WTC11 (cell line): Measurements from ENCODE around the gene GATB.

Experiments
- CBFB ChIP-seq: sonication (generic); formaldehyde crosslinking; IDR thresholded peaks from 2 replicates; pipeline ENCODE4 v1.8.1; 2022; ENCODE audit warnings: mild to moderate bottlenecking, low read depth, missing genetic modification reagents
- TF ChIP-seq, protein P1 (sequence below): sonication (generic); formaldehyde crosslinking; conservative IDR thresholded peaks from 2 replicates; pipeline ENCODE4 v1.8.1; 2022; ENCODE audit warnings: mild to moderate bottlenecking, missing genetic modification reagents
- TF ChIP-seq, protein P2 (sequence below): sonication (generic); formaldehyde crosslinking; IDR thresholded peaks from 2 replicates; pipeline ENCODE4 v1.8.0; 2023; ENCODE audit warnings: missing genetic modification reagents
- TF ChIP-seq, protein P3 (sequence below): sonication (generic); formaldehyde crosslinking; IDR thresholded peaks from 2 replicates; pipeline ENCODE4 v1.8.1; 2023; ENCODE audit warnings: mild to moderate bottlenecking, missing genetic modification reagents, moderate library complexity

DNA sequence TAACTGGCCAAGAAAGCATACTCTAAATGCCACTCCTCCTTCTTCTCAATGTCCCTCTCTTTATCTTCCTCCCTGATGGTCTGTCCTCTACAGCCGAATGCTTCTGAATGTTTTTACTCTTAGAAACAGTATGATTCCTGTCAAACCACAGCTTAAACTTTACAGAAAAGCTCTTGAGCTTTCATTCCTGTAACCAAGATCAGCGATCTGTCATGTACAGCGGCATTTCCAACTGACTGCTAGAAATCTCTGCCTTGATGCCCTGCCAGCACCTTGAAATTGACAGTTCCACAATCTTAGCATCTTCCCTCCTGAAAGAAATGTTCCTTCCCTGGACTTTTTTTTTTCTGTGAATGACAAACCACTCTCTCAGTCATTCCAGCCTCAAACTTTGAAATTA lies 11.5 kb upstream of the GATB start:
- TF ChIP-seq CBFB (CRISPR knock-in tag): no peak
- TF ChIP-seq, protein P1, sequence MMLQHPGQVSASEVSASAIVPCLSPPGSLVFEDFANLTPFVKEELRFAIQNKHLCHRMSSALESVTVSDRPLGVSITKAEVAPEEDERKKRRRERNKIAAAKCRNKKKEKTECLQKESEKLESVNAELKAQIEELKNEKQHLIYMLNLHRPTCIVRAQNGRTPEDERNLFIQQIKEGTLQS (CRISPR knock-in tag): no peak
- TF ChIP-seq, protein P2, sequence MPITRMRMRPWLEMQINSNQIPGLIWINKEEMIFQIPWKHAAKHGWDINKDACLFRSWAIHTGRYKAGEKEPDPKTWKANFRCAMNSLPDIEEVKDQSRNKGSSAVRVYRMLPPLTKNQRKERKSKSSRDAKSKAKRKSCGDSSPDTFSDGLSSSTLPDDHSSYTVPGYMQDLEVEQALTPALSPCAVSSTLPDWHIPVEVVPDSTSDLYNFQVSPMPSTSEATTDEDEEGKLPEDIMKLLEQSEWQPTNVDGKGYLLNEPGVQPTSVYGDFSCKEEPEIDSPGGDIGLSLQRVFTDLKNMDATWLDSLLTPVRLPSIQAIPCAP (CRISPR knock-in tag): no peak
- TF ChIP-seq, protein P3, sequence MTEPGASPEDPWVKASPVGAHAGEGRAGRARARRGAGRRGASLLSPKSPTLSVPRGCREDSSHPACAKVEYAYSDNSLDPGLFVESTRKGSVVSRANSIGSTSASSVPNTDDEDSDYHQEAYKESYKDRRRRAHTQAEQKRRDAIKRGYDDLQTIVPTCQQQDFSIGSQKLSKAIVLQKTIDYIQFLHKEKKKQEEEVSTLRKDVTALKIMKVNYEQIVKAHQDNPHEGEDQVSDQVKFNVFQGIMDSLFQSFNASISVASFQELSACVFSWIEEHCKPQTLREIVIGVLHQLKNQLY (CRISPR knock-in tag): no peak
